Occipital lobe (tissue), 2 donors: Measurements from ENCODE around the gene KCNMA1. TPM values are rescaled to one million over a fixed set of nuclear protein-coding genes. Genes with fewer than 3 reads are reported as not detected.

Source experiments
- DNase-seq: peaks from one replicate; lab custom pipeline; 2025; lab: John Stamatoyannopoulos, UW
- total RNA-seq: library from RNA; depleted of rRNA; stranded (reverse); fragments of >200 nt; gene quantifications from one replicate; pipeline ENCODE4 v1.2.3, GENCODE V29; 2014

KCNMA1 gene
- total RNA-seq, 1 donor from 2014 or later = 43.0 TPM

DNA sequence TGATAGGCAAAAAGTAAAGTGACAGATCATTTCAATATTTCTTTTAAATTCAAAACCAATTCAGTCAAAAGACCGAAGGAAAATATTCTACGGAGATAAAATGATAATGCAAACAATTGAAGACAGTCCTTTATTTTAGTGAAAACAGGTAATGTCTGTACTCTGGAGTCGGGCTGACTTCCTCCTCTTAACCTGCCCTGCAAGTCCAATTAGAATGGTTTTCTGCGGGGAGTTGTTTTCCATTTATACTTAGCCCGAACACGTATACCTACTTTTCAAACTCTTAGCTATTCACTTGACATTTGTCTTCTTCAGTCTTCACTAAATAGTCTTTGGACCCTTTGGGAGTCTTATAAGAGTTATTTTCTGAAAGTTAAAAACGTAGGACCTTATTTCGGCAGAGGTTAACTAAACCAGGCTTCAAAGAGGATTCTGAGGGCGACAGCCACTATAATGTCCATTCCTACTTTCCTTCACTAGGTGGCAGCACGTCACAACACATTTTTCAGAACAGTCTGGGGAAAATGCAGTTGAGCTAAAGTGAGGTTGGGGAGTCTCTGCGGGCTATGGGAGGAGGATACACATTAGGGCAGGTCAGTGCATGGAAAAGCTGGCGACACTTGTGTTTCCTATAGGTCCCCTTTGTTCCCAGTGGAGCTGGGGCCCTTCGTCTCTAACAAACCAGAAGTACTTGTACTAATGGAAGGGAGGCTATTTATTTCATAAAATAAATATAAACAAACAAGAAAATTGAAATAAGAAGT is 472.0 kb downstream of the KCNMA1 start:
- peak; percentile 40 for DNase-seq

DNA sequence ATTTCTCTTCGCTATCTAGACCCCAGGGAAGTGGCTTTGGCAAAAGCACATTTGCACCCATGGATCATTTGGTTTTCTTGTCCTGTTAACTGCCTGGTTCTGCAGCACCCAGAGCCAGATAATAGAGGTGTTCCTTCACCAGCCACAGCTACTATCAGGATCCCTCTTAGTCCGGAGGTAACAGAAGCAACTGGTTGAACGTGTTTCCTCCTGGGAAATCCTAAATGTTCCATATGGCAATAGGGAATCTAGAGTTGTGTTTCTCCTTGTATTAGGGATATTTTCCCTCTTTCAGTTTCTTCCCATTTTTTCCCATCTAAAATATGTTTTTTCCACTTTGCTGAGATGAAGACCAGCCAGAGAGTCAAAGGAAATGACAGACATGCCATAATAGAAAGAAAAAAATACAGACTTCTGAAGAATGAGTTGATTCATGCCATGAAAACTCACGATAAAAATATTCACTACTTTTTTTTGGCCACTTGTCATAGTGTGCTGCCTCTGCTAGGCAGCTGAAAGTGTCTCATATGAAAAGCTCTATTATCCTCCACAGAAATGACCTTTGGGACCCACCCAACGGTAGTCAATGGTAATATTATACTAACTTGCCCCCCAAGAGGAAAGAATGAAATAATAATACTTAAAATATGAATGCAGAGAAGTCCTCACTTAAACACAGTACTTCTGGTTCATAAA is 472.8 kb downstream of the KCNMA1 start:
- no peak for DNase-seq

DNA sequence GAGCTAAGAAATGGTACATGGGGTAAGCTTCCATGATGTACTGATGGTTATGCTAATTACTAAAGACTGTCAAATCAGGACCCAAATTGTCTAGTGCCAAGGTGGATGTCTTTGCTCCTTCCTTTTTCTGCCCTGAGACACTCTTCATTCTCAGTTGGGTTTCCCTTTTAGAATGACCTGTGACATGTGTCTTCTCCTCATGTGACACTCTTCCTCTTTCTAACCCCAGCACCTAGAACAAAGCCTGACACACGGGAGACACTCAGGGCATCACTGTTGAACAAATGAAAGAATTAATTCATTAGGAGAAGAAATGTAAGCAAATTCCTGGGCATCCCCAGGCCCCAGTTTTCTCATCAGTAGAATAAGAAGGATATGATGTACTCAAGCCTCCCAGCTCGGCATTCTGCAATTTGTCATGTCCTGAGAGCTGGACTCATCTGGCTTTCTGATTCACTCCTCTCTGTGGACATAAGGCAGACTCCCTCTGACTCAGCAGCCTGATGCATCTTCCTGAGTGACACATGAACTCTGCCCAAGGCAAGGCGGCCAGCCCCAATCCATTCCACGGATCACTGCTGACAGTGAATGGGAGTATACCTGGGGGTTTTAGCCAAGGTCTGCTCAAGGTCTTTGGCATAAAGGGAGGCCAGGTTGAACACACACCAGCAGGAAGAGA is 473.8 kb downstream of the KCNMA1 start:
- DNase-seq = peak; percentile 31

- no peak for DNase-seq
These were observed 474.9 kb downstream of the KCNMA1 start for GRCh38 chr10:77162697-77163096.

DNA sequence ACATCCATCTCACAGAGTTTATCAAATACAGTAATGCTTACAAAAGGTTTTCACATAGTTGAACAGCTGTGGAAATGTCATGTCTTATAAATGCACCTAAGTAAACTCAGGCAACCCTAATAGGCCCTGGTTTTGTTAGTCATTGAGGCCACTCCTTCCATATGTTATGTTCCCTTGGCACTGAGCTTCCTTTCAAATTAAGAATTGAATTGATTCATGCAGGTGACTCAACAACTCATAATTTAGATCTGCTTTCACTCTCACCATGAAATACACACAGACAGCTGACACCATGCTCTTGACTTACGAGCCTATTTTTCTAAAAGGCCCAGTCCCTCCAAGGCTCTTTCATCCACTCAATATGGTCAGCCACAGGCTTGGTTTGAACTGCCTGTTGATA is 476.9 kb downstream of the KCNMA1 start:
- DNase-seq = no peak

DNA sequence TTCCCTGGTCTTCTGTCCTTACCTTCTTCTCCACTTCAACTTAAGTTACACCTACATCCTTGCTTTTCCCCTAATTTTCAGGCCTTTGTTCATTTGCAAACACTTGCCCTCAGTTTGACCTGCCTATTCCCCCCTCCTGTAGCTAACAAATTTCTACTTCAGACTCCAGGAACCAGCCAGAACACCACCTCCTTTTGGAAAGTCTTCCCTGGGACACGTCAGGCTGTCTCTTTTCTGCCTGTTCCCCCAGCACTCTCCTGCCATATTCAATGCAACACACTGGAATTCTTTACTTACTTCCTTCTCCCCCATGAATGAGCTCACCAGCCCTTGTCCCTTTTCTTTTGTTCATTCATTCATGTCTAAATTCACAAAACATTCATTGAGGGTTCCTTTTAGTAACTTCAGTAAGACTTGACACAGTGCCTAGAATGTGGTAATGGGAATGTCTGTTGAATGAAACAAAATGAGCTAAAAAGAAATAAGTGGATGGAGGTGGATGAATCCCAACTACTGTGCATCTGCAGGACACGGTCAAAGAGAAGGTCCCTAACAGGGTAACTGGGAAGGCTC is 478.0 kb downstream of the KCNMA1 start:
- no peak for DNase-seq

DNA sequence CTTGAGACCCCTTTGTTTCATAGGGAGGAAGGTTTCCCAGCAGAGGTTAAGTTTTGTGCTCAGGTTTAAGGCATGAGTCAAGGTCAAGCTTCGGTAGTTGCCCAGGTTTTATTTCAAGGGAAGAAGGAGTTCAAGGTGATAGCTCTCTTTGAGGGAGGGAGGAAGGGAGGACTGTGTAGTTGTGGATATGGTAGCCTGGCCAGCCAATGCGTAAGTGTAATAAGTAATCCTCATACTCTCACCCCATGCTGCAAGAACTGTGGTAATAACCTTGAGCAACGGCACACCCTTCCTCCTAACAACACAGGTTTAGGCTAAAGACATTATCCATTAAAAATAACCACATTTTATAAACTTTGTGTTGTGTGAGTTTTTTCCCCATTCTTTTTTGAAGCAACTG is 478.9 kb downstream of the KCNMA1 start:
- no peak for DNase-seq

- no peak for DNase-seq
These were observed 480.2 kb downstream of the KCNMA1 start for GRCh38 chr10:77157248-77158019.

GRCh38 chr10:77156406-77156879 is 481.2 kb downstream of the KCNMA1 start:
- no peak for DNase-seq

DNA sequence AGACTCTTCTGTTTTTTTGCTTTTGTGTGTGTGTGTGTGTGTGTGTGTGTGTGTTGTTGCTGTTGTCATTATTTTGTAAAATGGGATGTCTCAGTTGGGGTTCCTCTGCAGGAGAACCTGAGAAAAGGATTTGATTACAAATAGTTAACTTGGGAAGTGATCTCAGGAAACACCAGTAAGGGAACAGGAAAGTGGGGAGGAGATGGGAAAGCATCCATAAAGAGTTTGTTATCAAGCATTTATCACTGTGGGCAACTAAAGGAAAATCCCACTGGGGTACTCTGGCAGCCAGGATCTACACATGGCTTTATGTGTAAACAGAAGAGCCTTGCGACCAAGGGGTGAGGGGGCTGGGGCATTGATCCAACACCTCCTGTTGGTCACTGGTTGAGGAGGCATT is 485.4 kb downstream of the KCNMA1 start:
- no peak for DNase-seq

GRCh38 chr10:77151408-77151807 is 486.2 kb downstream of the KCNMA1 start:
- no peak for DNase-seq

- no peak for DNase-seq
These were observed 487.9 kb downstream of the KCNMA1 start for GRCh38 chr10:77149706-77150105.

DNA sequence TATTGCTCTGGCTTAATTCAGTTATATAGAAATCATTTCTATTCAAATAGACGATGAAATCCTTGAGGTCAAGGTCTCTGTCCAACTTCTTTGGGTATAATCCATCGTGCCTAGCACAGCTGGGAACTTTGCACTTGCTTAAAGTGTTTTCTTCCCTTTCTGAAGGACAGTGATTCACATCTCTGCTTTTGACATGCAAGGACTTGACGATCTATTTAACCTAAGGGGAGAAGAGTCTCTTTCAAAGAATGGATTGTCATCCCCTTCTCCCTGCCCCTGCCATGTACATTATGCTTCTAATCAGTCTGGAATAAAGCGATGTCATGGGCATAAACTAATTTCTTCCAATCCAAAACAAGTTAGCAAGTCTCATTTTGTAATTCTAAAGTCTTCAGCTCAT is 488.6 kb downstream of the KCNMA1 start:
- DNase-seq = no peak

GRCh38 chr10:77147871-77148270 is 489.7 kb downstream of the KCNMA1 start:
- DNase-seq = no peak

- DNase-seq = no peak
These were observed 490.8 kb downstream of the KCNMA1 start for GRCh38 chr10:77146712-77147336.

DNA sequence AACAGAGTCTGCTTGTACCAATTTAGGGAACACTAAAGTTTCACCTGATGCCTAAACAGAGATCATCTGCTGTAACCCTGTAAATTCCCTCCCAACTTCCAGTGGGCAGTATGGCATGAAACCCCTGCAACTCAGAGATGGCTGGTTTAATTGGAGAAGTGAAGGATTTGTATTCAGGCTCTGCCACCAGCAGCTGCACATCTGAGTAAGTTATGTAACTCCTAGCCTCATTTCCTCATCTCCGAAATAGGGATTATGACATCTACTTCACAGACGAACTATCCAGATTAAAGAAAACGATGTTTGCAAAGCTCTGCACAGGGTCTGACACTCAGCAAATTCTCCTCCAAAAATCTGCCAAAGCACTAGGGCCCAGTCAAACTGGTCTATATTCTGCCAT is 493.0 kb downstream of the KCNMA1 start:
- DNase-seq = no peak

DNA sequence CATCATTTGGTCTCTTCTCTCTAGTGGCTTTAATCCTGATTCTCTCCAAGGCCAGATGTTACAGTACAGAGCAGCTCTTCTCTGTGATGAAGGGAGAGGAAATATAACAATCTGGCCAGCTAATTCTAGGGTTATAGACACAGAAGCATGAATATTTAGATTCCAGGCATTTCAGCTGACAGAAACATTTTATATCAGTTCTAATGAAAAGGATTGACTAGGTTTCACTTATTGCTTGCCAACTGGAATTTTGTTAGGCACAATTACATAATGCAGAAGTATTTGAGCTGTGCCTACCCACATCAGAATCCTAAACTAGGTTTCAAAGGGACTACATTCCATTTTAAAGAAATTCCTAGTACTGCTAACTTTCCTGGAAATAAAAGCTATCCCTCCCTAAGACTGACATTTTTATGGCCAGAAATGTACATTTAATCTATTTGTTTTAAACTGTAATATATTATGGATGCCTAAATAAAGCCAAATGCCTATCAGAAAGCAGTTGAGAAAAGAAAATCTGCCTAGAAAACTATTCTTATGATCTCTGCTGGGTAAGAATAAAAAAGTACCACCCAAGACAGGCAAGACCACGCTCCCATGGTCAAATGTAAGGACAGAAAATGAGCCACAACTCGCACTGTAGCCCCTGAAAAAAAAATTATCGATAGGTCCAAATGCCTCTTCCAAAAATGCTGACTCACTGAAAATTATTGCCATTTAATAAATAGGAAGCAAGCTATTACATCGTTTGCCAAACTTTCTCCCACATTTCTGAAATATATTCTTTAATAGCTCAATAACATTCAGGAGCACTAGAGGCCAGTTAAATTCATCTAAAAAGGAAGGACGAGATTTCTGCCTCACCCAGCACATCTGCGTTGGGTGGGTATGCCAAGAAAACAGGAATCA is 498.1 kb downstream of the KCNMA1 start:
- DNase-seq = no peak

- DNase-seq = no peak
These were observed 499.1 kb downstream of the KCNMA1 start for GRCh38 chr10:77138541-77138940.

DNA sequence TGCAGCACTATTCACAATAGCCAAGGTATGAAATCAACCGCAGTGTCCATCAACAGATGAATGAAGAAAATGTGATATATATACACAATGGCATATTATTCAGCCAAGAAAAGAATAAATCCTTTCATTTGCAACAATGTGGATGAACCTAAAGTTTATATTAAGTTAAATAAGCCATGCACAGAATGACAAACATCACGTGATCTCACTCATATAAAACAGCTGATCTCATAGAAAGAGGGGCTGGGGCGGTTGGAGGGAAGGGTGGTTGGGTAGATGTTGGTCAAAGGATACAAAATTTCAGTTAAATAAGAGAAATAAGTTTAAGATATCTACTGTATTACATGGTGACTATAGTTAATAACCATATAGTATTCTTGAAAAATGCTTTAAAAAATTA is 502.1 kb downstream of the KCNMA1 start:
- no peak for DNase-seq

DNA sequence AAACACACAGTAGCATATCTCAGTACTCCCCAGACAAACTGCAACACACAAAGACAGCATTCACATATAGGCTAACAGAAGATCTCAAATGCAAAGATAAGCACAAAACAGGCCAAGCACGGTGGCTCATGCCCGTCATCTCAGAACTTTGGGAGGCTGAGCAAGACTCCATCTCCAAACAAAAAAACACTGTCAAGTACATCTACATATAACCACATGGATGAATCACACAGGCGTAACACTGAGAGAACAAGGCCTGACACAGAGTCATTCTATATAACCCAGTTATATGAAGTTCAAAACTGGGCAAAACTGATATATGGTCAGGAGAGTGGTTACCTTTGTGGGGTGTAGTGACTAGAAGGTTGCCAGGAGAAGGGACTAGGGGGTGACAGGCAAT is 506.4 kb downstream of the KCNMA1 start:
- no peak for DNase-seq
